HEK293 (cell line): Measurements from ENCODE around the gene LGALS8.
A peak's percentile ranks its signal among the peaks of the same experiment; 100 is the strongest.

Source experiments
- CTCF ChIA-PET: fragments of 350-600 bp; formaldehyde crosslinking; extraction: SDS; loops from one replicate; lab custom pipeline; 2021; ENCODE audit warnings: antibody characterized with exemption; lab: Yijun Ruan, JAX
- POLR2A ChIA-PET: fragments of 300-600 bp; formaldehyde crosslinking; extraction: SDS; loops from one replicate; lab custom pipeline; 2020; ENCODE audit warnings: antibody characterized with exemption, inconsistent platforms; lab: Yijun Ruan, JAX
- H3K27ac ChIP-seq: fragments of 200-500 bp; sonication (Bioruptor generic); 2 replicates; pipeline ENCODE4 v1.5.1; 2014; ENCODE audit warnings: low read depth, low read length, control low read depth, inconsistent platforms; ENCODE audit errors: extremely low read depth
- H3K36me3 ChIP-seq, 2 experiments: fragments of 200-500 bp in 1 of 2; sonication (Bioruptor generic) in 1 of 2; 1 replicate in 1 of 2; 2 replicates in 1 of 2; pipeline ENCODE4 v1.5.1; 2014 to 2017; ENCODE audit warnings: inconsistent platforms in 2 of 2, low read length in 2 of 2; ENCODE audit not compliant: control insufficient read depth in 2 of 2, insufficient read depth in 1 of 2
- H3K4me1 ChIP-seq: fragments of 200-500 bp; sonication (Bioruptor generic); 2 replicates; pipeline ENCODE4 v1.5.1; 2014; ENCODE audit warnings: mild to moderate bottlenecking, low read length, inconsistent platforms; ENCODE audit not compliant: control insufficient read depth, insufficient read depth
- H3K4me3 ChIP-seq: 2 replicates; pipeline ENCODE4 v1.5.1; 2011; ENCODE audit warnings: low read depth, mild to moderate bottlenecking, control low read depth, low read length, moderate library complexity
- H3K9me3 ChIP-seq: fragments of 200-500 bp; sonication (Bioruptor generic); 2 replicates; pipeline ENCODE4 v1.5.1; 2014; ENCODE audit warnings: low read depth, low read length, inconsistent platforms; ENCODE audit not compliant: control insufficient read depth, insufficient read depth
- EGR2 ChIP-seq: fragments of 450-650 bp; formaldehyde crosslinking; IDR thresholded peaks from 2 replicates; pipeline ENCODE4 v1.5.1; 2016; ENCODE audit warnings: low read depth, missing biosample characterization, missing genetic modification characterization
- PRDM4 ChIP-seq: fragments of 450-650 bp; formaldehyde crosslinking; IDR thresholded peaks from 2 replicates; pipeline ENCODE4 v1.5.1; 2017; ENCODE audit warnings: missing biosample characterization, missing genetic modification characterization
- SCRT1 ChIP-seq: fragments of 450-650 bp; formaldehyde crosslinking; IDR thresholded peaks from 2 replicates; pipeline ENCODE4 v1.5.1; 2016; ENCODE audit warnings: missing biosample characterization, missing genetic modification characterization, borderline replicate concordance
- SCRT2 ChIP-seq: fragments of 450-650 bp; formaldehyde crosslinking; IDR thresholded peaks from 2 replicates; pipeline ENCODE4 v1.5.1; 2016; ENCODE audit warnings: missing biosample characterization, missing genetic modification characterization
- TSHZ1 ChIP-seq: fragments of 450-650 bp; formaldehyde crosslinking; IDR thresholded peaks from 2 replicates; pipeline ENCODE4 v1.5.1; 2016; ENCODE audit warnings: missing biosample characterization, missing genetic modification characterization, borderline replicate concordance
- ZBTB21 ChIP-seq: fragments of 450-650 bp; formaldehyde crosslinking; IDR thresholded peaks from 2 replicates; pipeline ENCODE4 v1.5.1; 2017; ENCODE audit warnings: missing biosample characterization, missing genetic modification characterization
- ZEB2 ChIP-seq: fragments of 450-650 bp; formaldehyde crosslinking; IDR thresholded peaks from 2 replicates; pipeline ENCODE4 v1.5.1; 2016; ENCODE audit warnings: missing biosample characterization, missing genetic modification characterization
- ZNF146 ChIP-seq: fragments of 450-650 bp; formaldehyde crosslinking; IDR thresholded peaks from 2 replicates; pipeline ENCODE4 v1.5.1; 2016; ENCODE audit warnings: missing biosample characterization, missing genetic modification characterization
- ZNF157 ChIP-seq: fragments of 450-650 bp; formaldehyde crosslinking; IDR thresholded peaks from 2 replicates; pipeline ENCODE4 v1.5.1; 2016; ENCODE audit warnings: missing biosample characterization, missing genetic modification characterization
- ZNF280D ChIP-seq: fragments of 450-650 bp; formaldehyde crosslinking; IDR thresholded peaks from 2 replicates; pipeline ENCODE4 v1.5.1; 2016; ENCODE audit warnings: missing biosample characterization, missing genetic modification characterization
- ZNF404 ChIP-seq: fragments of 450-650 bp; formaldehyde crosslinking; IDR thresholded peaks from 2 replicates; pipeline ENCODE4 v1.5.1; 2017; ENCODE audit warnings: missing biosample characterization, missing genetic modification characterization
- ZNF514 ChIP-seq: fragments of 450-650 bp; formaldehyde crosslinking; IDR thresholded peaks from 2 replicates; pipeline ENCODE4 v1.5.1; 2016; ENCODE audit warnings: missing biosample characterization, missing genetic modification characterization
- ZNF518A ChIP-seq: fragments of 450-650 bp; formaldehyde crosslinking; conservative IDR thresholded peaks from 2 replicates; pipeline ENCODE4 v1.5.1; 2016; ENCODE audit warnings: low read depth, missing biosample characterization, missing genetic modification characterization
- ZNF530 ChIP-seq: fragments of 450-650 bp; formaldehyde crosslinking; IDR thresholded peaks from 2 replicates; pipeline ENCODE4 v1.5.1; 2016; ENCODE audit warnings: low read depth, missing biosample characterization, missing genetic modification characterization
- ZNF571 ChIP-seq: fragments of 450-650 bp; formaldehyde crosslinking; IDR thresholded peaks from 2 replicates; pipeline ENCODE4 v1.5.0; 2017; ENCODE audit warnings: missing biosample characterization, missing genetic modification characterization
- ZNF658 ChIP-seq: fragments of 450-650 bp; formaldehyde crosslinking; IDR thresholded peaks from 2 replicates; pipeline ENCODE4; 2016; ENCODE audit warnings: missing biosample characterization, missing genetic modification characterization
- ZNF664 ChIP-seq: fragments of 450-650 bp; formaldehyde crosslinking; IDR thresholded peaks from 2 replicates; pipeline ENCODE4 v1.5.1; 2016; ENCODE audit warnings: missing biosample characterization, missing genetic modification characterization
- ZNF701 ChIP-seq: fragments of 450-650 bp; formaldehyde crosslinking; IDR thresholded peaks from 2 replicates; pipeline ENCODE4 v1.5.1; 2016; ENCODE audit warnings: missing biosample characterization, missing genetic modification characterization
- TF ChIP-seq, protein P1 (sequence below): sonication (generic); formaldehyde crosslinking; IDR thresholded peaks from 2 replicates; pipeline ENCODE4 v1.8.1; 2022; ENCODE audit warnings: mild to moderate bottlenecking, moderate library complexity, missing genetic modification reagents

The LGALS8 gene

DNA sequence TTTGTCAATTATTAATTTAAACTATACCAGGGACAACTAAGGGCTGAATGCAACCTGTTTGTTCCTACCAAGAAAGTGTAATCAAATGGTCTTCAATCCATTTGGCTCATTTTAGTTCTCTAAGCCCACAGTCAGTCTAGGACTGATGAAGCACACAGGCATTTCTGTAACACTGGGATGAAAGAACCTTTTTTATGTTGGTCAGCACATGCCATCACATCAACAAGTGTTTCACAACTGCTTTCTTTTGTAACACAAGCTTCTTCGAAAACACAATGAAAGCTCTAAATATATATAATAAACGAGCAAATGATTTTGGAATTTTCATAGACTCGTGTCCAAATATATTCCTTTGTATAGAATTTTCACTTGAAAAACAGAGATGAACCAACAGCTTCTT is 51.7 kb downstream of the LGALS8 start:
- Histone ChIP-seq H3K27ac (no peak overlapping the region), H3K4me3 (no peak overlapping the region), H3K4me1 (no peaks in the 10 kb centered on the region), H3K9me3 (no peaks in the 10 kb centered on the region), H3K36me3 (peaks cover 84 to 85% of the 10 kb centered on the region in 2 experiments)
- TF ChIP-seq ZNF518A (no peak), SCRT1 (0 out of 2 replicates have a peak, but pooled peaks have one; percentile 39), SCRT2 (peak; percentile 68)
- ChIA-PET CTCF (interaction anchor here (0.8 to 1.2 kb wide), 2 partner anchors 40 to 811 kb away, joined by 3 read pairs; no protein-coding TSS in a partner anchor), POLR2A (no interaction called here)

- no peaks in the 10 kb centered on the region for H3K9me3 ChIP-seq
- no peak overlapping the region for H3K27ac ChIP-seq
- POLR2A ChIA-PET: no interaction called here
- TF ChIP-seq ZNF664 (tag by site-specific recombination): no peak
- TF ChIP-seq ZNF530: no peak
- no peak for TF ChIP-seq ZBTB21 (tag by site-specific recombination)
- no peak for TF ChIP-seq ZNF146 (tag by site-specific recombination)
- TF ChIP-seq PRDM4: no peak
- TF ChIP-seq ZNF404 (tag by site-specific recombination): no peak
- TF ChIP-seq ZNF658: no peak
- no peak for TF ChIP-seq TSHZ1 (tag by site-specific recombination)
- no peak for TF ChIP-seq ZNF514
- TF ChIP-seq ZNF157 (tag by site-specific recombination): no peak
- TF ChIP-seq ZNF280D (tag by site-specific recombination): no peak
- TF ChIP-seq ZNF571 (tag by site-specific recombination): no peak
- TF ChIP-seq, protein P1, sequence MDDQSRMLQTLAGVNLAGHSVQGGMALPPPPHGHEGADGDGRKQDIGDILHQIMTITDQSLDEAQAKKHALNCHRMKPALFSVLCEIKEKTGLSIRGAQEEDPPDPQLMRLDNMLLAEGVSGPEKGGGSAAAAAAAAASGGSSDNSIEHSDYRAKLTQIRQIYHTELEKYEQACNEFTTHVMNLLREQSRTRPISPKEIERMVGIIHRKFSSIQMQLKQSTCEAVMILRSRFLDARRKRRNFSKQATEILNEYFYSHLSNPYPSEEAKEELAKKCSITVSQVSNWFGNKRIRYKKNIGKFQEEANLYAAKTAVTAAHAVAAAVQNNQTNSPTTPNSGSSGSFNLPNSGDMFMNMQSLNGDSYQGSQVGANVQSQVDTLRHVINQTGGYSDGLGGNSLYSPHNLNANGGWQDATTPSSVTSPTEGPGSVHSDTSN (CRISPR knock-in tag): no peak
- no peak for TF ChIP-seq EGR2 (tag by site-specific recombination)
- no peak for TF ChIP-seq ZEB2 (tag by site-specific recombination)
- no peak for TF ChIP-seq ZNF701
- CTCF ChIA-PET: interaction anchor here (1.2 kb wide), 1 partner anchor 40 kb away, joined by 3 read pairs; no protein-coding TSS in a partner anchor
- H3K4me1 ChIP-seq: no peaks in the 10 kb centered on the region
- peaks cover 81 to 83% of the 10 kb centered on the region in 2 experiments for H3K36me3 ChIP-seq
- H3K4me3 ChIP-seq: no peak overlapping the region
These were observed 52.2 kb downstream of the LGALS8 start for GRCh38 chr1:236576004-236576403.
